Hepatocyte (in vitro differentiated cells): ENCODE data around the gene ANKLE2. TPM values are rescaled to one million over a fixed set of nuclear protein-coding genes. Genes with fewer than 3 reads are reported as not detected.

Experiments
- DNase-seq: peaks from one replicate; pipeline ENCODE4 v3.0.0-alpha.2; 2016; ENCODE audit warnings: low spot score
- H2AFZ ChIP-seq: fragments of 200-600 bp; sonication (generic); 2 replicates; pipeline ENCODE4 v1.6.0; 2016; ENCODE audit warnings: antibody characterized with exemption, mild to moderate bottlenecking
- H3K27ac ChIP-seq: fragments of 200-600 bp; sonication (generic); 2 replicates; pipeline ENCODE4 v1.5.1; 2016; ENCODE audit warnings: mild to moderate bottlenecking
- H3K27me3 ChIP-seq: fragments of 200-600 bp; sonication (generic); 2 replicates; pipeline ENCODE4 v1.6.1; 2016
- H3K36me3 ChIP-seq: fragments of 200-600 bp; sonication (generic); replicated peaks from 2 replicates; pipeline ENCODE4 v1.5.1; 2016; ENCODE audit warnings: low read depth; ENCODE audit not compliant: insufficient read depth
- H3K4me1 ChIP-seq: fragments of 200-600 bp; sonication (generic); 2 replicates; pipeline ENCODE4 v1.5.1; 2016; ENCODE audit warnings: mild to moderate bottlenecking, moderate library complexity; ENCODE audit not compliant: insufficient read depth
- H3K4me2 ChIP-seq: fragments of 200-600 bp; sonication (generic); 2 replicates; pipeline ENCODE4 v1.6.0; 2016
- H3K4me3 ChIP-seq: fragments of 200-600 bp; sonication (generic); 2 replicates; pipeline ENCODE4 v1.5.1; 2016; ENCODE audit warnings: mild to moderate bottlenecking
- H3K79me2 ChIP-seq: fragments of 200-600 bp; sonication (generic); 2 replicates; pipeline ENCODE4 v1.6.0; 2017; ENCODE audit warnings: mild to moderate bottlenecking
- H3K9me2 ChIP-seq: fragments of 200-600 bp; sonication (generic); replicated peaks from 2 replicates; pipeline ENCODE4 v1.6.0; 2017; ENCODE audit warnings: mild to moderate bottlenecking; ENCODE audit not compliant: insufficient read depth
- H3K9me3 ChIP-seq: fragments of 200-600 bp; sonication (generic); 2 replicates; pipeline ENCODE4 v1.5.1; 2016; ENCODE audit warnings: low read depth, mild to moderate bottlenecking
- H4K20me1 ChIP-seq: fragments of 200-600 bp; sonication (generic); 2 replicates; pipeline ENCODE4 v1.6.0; 2016; ENCODE audit warnings: mild to moderate bottlenecking; ENCODE audit not compliant: insufficient read depth, poor library complexity, severe bottlenecking
- EZH2 ChIP-seq: fragments of 200-600 bp; sonication (generic); IDR thresholded peaks from 2 replicates; pipeline ENCODE4 v1.6.1; 2016; ENCODE audit warnings: antibody characterized with exemption, mild to moderate bottlenecking, borderline replicate concordance
- EZH2phosphoT487 ChIP-seq: fragments of 200-600 bp; sonication (generic); IDR thresholded peaks from one replicate; pipeline ENCODE4 v1.6.1; 2018; ENCODE audit warnings: antibody characterized with exemption, mild to moderate bottlenecking, low read depth, moderate library complexity; ENCODE audit not compliant: unreplicated experiment, severe bottlenecking
- WGBS: methylation state at CpG from one replicate; pipeline ENCODE4 v1.1.6; 2016; ENCODE audit warnings: low lambda C conversion rate; ENCODE audit errors: missing lambda C conversion rate; 5-methylcytosine and 5-hydroxymethylcytosine counted together
- polyA plus RNA-seq: library from polyadenylated mRNA; unstranded; fragments of >200 nt; fragmentation: Nextera tagmentation; extraction: Ambion mirVana; gene quantifications from 2 replicates; pipeline ENCODE4 v1.2.1, GENCODE V29; 2016
- total RNA-seq: library from RNA; depleted of rRNA; stranded (reverse); fragments of >200 nt; gene quantifications from 2 replicates; pipeline ENCODE4 v1.2.3, GENCODE V29; 2014
- TF ChIP-seq, protein P1 (sequence below): fragments of 200-600 bp; sonication (generic); IDR thresholded peaks from 2 replicates; pipeline ENCODE4 v1.5.1; 2016; ENCODE audit warnings: antibody characterized with exemption, mild to moderate bottlenecking; ENCODE audit not compliant: poor library complexity

ANKLE2 gene
- total and polyA plus RNA-seq, 2 experiments from 2014 or later, result 45.3 to 70.3 TPM

DNA sequence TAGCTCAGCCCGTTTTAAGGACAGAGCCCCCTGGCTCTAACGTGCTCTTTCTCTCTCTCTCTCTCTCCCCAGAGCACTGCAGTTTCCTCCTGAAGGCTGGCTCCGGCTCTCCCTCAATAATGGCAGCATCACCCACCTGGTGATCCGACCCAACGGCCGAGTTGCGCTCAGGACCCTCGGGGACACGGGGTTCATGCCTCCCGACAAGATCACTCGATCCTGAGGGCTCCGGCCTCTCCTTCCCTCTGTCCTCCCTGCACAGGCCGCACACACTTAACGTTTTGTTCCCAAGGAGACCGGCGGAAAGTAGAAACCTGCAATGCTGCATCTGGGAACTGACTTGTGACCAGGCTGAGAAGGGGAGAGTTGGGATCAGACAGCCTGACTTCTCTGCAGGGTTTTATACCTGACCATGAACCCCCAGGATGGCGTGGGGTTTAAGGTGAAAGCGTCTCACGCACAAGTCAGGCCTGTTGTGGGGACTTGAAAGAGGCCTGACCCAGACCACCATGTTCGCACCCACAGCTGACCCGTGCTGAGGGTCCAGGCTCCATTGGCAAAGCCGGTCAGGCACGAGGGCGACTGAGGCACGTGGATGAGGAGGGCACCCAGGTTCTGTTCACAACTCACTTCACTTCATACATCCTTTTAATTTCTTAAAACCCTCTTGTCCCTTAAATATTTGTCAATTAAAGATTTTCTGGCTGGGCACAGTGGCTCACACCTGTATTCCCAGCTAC, 40.9 kb downstream of the ANKLE2 start:
- no peaks in the 10 kb centered on the region for H3K36me3 ChIP-seq

DNA sequence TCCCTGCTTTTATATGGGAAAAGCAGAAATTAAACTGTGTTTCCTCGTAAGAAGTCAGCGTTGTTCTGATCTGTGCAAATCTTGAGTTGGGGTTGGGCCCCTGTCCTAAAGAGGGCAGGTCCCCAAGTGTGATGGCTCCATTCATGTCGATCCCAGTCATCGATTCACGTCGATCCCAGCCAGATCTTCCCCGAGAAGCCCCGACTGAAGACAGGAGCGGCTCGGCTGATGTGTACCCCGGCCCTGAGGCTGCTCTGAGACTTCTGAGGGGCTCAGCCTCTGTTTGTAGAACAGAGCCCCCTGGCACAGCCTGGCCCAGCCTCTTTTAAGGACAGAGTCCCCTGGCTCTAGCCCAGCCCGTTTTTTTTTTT, 41.7 kb downstream of the ANKLE2 start:
- Histone ChIP-seq H3K9me3 (no peaks in the 10 kb centered on the region), H4K20me1 (no peaks in the 10 kb centered on the region), H3K36me3 (no peaks in the 10 kb centered on the region), H2AFZ (no peak overlapping the region), H3K27me3 (no peaks in the 10 kb centered on the region), H3K9me2 (no peaks in the 10 kb centered on the region), H3K4me3 (no peak overlapping the region), H3K27ac (no peak overlapping the region), H3K4me2 (no peak overlapping the region), H3K79me2 (peaks cover 3% of the 10 kb centered on the region), H3K4me1 (no peaks in the 10 kb centered on the region)
- WGBS, result 95% methylated on average over 12 of the region's 12 CpGs
- TF ChIP-seq EZH2phosphoT487 (no peak), EZH2 (no peak)
- TF ChIP-seq, protein P1, sequence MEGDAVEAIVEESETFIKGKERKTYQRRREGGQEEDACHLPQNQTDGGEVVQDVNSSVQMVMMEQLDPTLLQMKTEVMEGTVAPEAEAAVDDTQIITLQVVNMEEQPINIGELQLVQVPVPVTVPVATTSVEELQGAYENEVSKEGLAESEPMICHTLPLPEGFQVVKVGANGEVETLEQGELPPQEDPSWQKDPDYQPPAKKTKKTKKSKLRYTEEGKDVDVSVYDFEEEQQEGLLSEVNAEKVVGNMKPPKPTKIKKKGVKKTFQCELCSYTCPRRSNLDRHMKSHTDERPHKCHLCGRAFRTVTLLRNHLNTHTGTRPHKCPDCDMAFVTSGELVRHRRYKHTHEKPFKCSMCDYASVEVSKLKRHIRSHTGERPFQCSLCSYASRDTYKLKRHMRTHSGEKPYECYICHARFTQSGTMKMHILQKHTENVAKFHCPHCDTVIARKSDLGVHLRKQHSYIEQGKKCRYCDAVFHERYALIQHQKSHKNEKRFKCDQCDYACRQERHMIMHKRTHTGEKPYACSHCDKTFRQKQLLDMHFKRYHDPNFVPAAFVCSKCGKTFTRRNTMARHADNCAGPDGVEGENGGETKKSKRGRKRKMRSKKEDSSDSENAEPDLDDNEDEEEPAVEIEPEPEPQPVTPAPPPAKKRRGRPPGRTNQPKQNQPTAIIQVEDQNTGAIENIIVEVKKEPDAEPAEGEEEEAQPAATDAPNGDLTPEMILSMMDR, result no peak
- DNase-seq, result no peak

More for the DNA sequence above, 40.9 kb downstream of the ANKLE2 start:
- Histone ChIP-seq H3K4me3 (no peak overlapping the region), H4K20me1 (no peaks in the 10 kb centered on the region), H2AFZ (no peak overlapping the region), H3K79me2 (peaks cover 3% of the 10 kb centered on the region), H3K9me2 (no peaks in the 10 kb centered on the region), H3K4me2 (no peak overlapping the region), H3K27me3 (no peaks in the 10 kb centered on the region), H3K27ac (no peak overlapping the region), H3K4me1 (no peaks in the 10 kb centered on the region), H3K9me3 (no peaks in the 10 kb centered on the region)
- 97% methylated on average over 25 of the region's 25 CpGs for WGBS
- TF ChIP-seq, protein P1, result no peak
- TF ChIP-seq EZH2phosphoT487, result no peak
- no peak for TF ChIP-seq EZH2
- DNase-seq, result no peak

DNA sequence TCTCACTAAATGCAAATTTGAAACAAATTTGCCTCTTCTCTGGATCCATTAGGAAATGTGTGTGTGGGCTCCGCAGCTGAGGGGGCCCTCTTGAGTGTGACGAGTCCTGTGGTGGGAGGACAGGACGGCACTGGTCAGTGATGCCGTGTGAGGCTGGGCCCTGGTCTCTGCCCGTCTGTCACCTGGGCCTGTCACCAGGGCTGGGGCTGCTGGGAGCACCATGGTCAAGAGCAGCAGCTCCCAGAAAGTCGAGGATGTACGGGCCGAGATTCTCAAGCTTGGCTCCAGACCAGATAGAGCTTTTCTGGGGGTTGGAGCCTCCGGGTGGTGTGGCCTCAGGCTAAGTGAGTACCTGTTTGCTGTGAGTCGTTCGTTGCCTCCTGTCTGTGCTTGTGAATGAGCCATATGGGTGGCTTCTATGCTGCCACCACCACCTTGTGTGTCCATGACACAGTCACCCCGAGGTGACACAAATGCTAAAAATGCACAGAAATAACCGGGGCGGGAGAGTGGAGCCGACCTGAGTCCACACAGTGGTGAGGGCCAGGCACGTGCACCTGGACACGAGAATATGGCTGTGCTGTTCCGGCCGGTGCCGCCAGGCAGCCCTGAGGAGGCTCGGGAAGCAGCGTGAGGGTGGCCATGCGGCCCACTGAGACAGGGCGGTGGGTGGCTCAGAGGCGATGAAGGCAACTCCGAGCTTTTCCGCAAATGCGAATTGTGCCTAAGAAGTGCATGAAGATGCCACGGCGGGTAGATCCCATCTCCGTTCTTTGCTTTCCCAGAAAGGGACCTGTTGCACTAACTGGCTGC, 42.3 kb downstream of the ANKLE2 start:
- Histone ChIP-seq H2AFZ (no peak overlapping the region), H3K4me1 (no peaks in the 10 kb centered on the region), H3K4me2 (no peak overlapping the region), H3K9me3 (no peaks in the 10 kb centered on the region), H3K27me3 (no peaks in the 10 kb centered on the region), H4K20me1 (no peaks in the 10 kb centered on the region), H3K4me3 (no peak overlapping the region), H3K27ac (no peak overlapping the region), H3K79me2 (peaks cover 4% of the 10 kb centered on the region), H3K36me3 (no peaks in the 10 kb centered on the region), H3K9me2 (no peaks in the 10 kb centered on the region)
- no peak for DNase-seq
- 95% methylated on average over 31 of the region's 31 CpGs for WGBS
- no peak for TF ChIP-seq EZH2phosphoT487

DNA sequence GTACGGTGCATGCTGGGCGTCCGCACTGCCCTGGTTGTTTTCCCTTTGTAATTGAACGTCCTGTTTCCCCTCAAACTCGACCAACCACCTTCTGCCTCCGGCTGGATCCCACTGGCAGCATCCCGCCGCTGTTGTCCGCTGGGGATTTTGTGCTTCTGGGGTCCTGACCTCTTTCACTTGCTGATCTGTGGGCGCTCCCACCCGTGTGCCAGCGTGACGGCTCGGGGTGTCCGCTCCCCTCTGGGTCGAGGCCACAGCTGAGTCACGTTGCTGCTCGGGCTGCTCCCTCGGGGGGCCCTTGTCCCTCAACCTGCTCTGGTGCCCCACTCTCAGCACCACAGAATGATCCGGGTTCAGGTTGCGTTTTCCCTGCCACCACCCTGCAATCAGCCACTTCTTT, 43.0 kb downstream of the ANKLE2 start:
- TF ChIP-seq, protein P1, result no peak
- TF ChIP-seq EZH2 (no peak), EZH2phosphoT487 (no peak)
- Histone ChIP-seq H3K4me2 (no peak overlapping the region), H4K20me1 (no peaks in the 10 kb centered on the region), H2AFZ (no peak overlapping the region), H3K27me3 (no peaks in the 10 kb centered on the region), H3K79me2 (peaks cover 11% of the 10 kb centered on the region), H3K27ac (no peak overlapping the region), H3K4me1 (no peaks in the 10 kb centered on the region), H3K4me3 (no peak overlapping the region), H3K9me3 (no peaks in the 10 kb centered on the region), H3K9me2 (no peaks in the 10 kb centered on the region), H3K36me3 (no peaks in the 10 kb centered on the region)
- DNase-seq, result no peak
- whole genome bisulfite sequencing, result 97% methylated on average over 15 of the region's 21 CpGs
